HL-60/S4 treated with retinoic acid at 250 ng/mL for 4 days and 3 days (cell line): ENCODE data around the gene GXYLT2.

Experiments
- in situ Hi-C: fragments of 300-500 bp; cut with MboI; formaldehyde crosslinking; loops from 2 replicates; pipeline ENCODE4 v1.7.0; 2022; ENCODE audit warnings: low sequenced_read_pairs

The GXYLT2 gene

DNA sequence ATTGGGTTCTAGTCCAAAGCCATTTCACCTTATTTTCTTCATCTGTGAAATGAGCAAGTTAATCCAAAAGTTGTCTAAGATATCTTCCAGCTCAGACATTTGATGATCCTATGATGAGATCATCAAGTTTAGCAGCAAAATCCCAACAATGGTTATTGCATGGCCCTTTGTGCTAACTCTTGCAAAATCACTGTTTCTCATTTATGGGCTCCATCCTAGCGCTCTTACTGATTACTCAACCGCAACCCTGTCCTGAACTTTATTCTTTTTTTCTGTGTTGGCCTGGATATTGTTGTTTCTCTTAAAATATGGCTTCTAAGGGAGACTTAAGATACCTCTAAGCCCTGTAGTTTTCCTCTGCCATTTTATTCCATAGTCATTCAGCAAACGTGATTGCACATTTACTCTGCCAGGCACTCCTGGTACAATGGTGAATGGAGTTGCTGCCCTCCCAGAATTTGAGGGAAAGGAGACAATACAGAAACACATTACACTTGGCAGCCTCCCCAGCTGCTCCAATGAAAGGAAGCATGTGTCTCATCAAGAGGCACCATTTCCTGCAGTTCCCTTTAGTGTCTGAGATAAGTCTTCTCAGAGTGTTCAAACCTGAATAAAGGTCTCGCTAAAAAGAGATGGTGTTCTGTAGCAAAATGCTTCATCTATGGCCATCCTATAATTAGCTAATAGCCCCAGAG lies 4.4 kb downstream of the GXYLT2 start:
- in situ Hi-C loops = no loop called here

DNA sequence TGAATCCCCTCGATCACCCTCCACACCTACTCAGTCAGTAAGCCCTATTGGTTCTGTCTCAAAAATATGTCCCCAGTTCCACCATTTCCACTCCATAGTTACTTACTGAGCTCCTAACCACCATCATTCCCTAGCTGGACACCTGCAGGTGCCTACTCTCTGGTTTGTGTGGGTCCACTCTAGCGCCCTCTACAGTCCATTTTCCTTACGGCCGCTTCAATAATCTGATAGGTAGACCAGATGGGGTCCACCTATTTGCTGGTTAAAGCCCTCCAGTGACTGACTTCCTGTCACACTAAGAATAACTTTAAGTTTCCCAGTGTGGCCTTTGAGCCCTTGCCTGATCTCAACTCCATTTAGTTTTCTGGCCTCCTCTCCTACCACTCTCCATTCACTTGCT lies 5.0 kb downstream of the GXYLT2 start:
- in situ Hi-C loops = no loop called here

DNA sequence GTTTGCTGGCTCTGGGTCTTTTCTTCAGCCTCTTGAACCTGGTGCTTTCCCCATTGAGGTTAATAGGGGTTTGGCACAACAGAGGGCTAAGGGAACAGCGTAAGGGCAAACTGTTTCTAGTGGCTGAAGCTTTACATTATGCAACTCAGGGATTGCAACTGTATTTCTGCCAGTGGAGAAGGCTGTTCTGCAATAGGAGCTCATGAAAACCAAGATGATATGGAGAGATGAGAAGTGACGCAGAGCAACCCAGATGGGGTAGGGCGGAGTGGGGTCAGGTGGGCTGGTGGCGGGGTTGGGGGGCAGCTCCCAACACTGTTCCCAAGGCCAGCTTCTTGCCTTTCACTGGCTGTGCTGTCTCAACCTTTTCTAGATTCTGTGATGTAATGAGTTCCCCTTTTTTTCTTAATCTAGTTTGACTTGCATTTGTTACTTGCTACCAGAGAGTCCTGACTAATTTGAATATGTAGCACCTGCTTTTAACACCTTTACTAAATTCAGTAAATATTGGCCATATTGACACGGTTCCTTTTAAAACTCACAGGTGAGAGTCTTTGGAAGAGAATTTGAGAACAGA lies 7.2 kb downstream of the GXYLT2 start:
- in situ Hi-C loops = no loop called here

DNA sequence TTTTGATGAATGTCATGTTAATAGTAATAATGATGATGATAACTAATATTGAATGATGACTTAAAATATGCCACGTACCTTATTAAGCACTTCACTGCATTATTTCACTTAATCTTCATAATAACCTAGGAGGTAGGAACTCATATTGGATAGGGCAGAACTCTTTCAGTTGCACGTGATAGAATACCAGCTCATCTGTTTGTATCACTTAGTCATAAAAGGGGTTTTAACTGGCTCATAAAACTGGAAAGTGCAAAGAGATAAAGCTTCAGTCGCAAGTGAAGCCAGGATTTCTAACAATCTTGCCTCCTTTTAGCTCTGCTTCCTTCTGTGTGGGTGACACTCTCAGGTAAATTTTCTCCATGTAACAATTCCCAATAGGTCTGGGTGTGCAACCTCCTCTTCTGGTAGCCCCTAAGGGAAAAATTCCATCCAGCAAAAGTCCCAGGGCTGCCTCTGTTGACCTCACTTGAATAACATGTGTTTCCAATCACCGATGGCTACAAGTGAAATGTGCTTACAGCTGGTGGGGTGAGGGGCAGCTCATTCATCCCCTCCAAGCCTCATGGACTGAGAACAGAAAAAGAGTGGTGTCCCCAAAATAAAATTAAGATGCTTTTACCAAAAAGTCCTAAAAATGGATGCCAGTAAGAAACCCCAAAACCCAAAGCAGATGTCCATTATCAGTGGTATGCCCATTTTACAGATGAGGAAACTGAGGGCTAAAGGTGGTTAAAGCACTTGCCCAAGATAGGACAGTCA lies 9.3 kb downstream of the GXYLT2 start:
- in situ Hi-C loops = no loop called here

DNA sequence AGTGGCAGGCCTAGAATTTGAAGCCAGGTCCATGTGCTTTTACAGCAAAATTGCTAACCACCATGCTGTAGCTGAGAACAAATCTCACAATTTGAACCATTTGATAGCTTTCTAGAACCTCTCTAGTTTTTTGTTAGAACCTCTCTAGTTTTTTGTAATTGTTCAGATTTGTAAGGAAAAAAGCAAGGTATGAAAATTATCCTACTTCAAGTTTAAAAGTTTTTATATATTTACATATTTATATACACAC lies 9.8 kb downstream of the GXYLT2 start:
- in situ Hi-C loops = no loop called here

DNA sequence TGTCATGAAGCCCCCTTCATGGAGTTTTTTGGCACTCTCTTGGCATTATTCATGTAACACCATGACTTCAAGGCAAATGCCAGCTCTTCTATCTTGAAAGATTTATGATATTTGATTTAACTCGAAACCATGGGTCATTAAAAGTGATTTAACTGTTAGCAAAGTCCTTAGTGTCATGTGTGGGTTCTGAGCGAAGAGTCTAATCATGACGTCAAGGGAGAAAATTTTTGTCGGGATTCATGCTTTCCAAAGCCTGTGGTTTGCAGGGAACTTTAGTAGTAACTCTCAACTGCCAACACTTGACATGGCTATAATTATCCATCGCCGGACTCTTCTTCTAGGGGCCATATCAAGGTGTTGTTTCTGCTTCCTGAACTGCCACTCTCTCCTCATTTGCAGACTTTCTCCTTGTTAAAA lies 11.5 kb downstream of the GXYLT2 start:
- in situ Hi-C loops = no loop called here

DNA sequence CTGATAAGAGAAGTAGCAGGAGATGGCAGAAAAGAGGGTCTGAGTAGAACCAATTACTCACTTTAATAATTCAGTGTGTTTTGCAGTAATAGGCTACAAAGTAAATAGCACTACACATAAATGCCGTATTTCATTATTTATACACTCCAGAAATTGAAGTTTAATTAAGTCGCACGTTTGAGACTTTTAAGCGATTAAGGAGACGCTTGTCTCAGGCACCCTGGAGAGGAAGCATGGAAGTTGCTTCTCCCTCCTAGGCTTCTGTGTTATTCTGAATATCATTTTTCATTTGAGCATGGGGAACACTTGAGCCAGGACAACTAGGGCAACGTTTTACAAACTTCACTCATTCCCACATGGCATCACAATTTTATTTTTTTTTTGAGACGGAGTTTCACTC lies 12.2 kb downstream of the GXYLT2 start:
- in situ Hi-C loops = no loop called here

DNA sequence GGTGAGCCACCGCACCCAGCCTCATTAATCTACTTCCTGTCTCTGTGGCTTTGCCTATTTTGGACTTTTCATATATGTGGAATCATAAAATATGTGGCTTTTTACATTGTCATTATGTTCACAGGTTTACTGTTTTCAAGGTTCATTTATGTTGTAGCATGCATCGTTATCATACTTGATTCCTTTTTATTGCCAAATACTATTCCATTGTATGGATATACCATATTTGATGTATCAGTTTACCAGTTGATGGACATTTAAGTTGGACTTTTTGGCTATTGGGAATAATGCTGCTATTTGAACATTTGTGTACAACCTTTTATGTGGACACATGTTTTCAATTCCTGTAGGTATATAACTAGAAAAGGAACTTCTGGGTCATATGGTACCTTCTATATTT lies 14.0 kb downstream of the GXYLT2 start:
- in situ Hi-C loops = no loop called here

DNA sequence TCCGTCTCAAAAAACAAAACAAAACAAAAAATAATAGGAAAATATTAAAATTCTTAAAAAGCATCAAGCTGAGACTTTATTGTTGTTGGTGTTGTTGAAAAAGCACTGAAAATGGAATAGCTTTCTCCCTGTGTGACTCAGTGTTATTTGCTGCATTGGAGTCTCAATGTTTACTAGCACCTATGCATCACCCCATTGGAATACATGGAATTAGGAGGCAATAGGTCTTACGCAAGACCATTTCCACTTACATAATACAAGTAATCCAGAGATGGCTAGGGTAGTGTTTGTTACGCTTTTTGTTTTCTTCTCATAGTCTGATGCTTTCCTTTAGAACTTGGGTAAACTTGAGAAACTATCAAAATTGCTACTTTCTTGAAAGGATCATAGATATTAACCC lies 15.2 kb downstream of the GXYLT2 start:
- in situ Hi-C loops = no loop called here

DNA sequence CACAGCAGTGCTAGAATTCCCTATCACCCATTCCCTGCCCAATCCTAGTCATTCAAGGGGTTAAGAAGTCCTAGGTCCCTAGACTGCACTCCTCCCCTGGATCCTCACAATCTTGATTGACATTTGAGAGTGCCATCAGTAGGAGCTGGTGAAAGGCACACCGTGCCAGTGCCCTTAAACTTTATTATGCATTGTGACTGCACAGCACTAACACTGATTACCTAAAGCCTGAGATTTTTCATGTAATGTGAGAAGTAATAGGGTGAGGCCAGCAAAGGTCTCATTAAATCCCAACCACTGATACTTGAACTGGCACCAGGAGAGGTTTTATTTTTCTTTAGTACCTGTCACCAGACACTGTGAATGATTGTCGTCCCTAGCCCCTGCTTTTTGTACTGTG lies 16.3 kb downstream of the GXYLT2 start:
- in situ Hi-C loops = no loop called here

DNA sequence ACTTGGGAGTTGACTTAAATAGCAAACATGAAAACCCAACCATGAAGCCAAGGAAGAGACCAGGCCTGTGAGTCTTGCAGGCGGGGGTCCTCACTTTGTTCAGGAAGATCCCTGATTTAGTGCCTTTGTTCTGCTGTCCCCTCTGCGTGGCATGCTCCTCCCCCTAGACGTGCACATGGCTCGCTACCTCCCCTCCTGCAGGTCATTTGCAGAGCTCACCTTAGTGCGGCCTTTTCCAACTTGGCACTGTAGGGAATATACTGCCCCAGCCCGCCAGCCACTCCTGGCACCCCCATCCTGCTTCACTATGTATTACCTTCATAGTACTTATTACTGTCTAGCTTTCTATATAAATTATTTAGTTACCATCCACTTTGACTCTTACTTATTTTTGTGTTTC lies 18.3 kb downstream of the GXYLT2 start:
- in situ Hi-C loops = no loop called here

DNA sequence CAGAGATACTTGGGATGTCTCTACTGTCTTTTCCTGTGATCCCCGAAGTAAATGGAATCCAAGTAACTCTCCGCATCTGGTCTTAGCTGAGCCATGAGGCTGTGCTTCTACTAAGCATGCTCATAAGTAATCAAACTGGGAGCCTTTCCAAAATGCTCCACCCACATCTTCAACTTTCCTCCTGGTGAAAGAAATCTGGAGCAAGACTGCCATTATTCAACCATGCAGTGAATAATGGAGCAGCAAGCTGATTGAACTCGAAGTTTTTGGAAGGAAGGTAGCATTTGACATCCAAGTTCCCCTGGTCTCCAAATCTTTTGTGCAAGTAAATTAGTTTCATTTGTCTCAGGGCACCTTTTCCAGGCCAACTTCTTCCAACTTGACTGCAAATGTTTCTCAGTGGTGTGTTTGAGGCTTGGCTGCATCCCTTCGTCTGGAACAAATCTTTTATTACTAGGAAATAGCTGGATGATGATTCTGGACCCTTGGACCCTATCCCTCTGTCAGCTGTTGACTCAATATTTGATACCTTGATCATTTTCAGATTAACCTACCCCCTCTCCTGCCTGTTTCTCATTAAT lies 19.4 kb downstream of the GXYLT2 start:
- in situ Hi-C loops = no loop called here

DNA sequence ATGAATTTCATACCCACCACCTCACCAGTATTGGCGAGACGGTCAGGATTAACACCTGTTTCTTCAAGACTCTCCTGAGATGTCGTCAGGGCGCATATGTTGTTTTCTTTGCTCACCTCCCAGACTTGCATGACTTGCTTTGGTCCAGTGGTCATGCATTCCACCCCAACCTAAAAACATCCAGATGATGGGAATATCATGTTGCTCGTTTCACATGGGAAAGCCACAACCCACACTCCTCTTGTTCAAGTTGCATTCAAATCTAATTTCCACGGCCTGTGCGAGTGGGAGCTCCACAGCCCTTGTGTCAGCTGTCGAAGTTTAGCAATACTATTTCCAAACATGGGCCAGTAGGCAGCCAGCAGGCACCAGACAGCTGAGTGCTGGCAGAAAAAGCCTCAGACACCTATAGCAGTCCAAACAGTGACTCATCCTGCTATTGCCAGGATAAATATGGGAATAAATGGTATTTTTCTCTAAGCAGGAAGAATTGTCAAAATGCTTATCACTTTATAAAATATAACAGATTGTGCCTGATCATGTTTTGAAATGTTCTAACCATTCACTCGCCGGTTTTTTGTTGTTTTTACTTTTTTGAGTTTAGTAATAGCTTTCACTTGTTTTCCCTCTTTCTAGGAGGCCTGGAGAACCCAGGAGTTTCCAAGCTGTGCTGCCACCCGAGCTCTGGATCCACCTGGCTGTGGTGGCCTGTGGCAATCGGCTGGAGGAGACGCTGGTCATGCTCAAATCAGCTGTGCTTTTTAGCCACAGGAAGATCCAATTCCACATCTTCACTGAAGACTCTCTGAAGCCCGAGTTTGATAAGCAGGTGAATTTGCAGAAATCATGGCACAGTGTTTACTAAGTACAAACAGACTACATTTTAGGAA lies 20.1 kb downstream of the GXYLT2 start:
- in situ Hi-C loops = no loop called here

DNA sequence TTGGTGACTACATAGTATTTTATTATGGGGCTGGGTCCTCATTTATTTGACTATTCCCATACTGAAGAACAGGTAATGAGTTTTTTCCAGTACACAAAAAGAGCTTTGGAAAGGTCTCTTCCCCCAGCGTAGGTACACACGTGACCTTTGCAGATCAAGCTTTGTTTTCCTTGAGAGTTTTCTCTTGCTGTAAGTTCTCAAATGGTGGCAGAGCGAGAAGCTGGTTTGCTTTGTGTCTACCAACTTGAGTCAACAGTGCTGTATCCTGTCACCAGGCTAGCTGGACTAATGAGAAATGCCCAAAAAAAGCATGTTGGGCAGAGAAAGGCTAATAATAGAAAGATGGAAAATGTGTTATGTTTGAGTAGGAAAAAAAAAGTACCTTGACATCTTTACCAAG lies 21.7 kb downstream of the GXYLT2 start:
- in situ Hi-C loops = no loop called here

DNA sequence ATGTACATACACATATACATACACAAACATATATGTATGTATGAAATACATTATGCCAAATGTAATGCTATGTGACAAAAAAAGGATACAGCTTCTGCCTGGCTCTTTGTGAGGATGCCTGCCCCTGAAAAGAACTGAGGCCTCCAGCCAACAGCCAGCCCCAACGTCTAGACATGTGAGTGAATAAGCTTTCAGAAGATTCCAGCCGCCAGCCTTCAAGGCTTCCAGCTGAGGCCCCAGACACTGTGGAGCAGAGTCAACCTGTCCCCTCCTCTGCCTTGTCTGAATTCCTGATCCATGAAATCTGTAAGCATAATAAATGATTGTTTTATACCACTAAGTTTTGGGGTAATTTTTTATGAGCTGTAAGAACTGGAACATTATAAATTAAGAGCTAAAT lies 24.7 kb downstream of the GXYLT2 start:
- in situ Hi-C loops = no loop called here

DNA sequence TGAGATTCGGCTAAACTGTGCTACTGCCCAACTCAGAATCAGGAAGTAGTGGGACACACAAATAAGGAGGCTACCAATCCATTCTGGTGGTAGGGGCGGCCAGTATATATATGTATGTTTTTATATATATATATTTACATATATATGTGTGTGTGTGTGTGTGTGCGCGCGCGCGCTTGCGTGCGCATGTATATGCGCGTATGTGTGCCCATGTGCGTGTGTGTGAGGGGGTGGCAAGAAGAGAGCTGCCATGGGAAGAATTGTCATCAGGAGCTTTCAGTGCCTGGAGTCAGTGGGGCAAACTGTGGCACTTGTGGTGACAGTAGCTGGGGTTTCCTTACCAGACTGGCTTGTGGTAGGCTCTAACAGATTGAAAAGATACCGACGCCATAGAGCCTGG lies 26.5 kb downstream of the GXYLT2 start:
- in situ Hi-C loops = no loop called here

DNA sequence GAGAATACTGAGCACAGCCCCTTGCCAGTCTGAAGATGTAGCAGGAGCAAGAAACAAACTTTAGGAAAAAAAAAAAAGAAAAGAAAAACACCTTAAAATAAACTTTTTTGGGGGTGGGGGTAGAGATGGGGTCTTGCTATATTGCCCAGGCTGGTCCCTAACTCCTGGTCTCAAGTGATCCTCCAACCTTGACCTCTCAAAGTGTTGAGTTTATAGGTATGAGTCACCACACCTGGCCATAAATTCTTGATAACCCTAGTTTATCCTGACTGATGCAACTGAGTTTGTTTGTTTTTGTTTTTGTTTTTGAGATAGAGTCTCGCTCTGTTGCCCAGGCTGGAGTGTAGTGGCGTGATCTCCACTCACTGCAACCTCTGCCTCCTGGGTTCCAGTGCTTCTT lies 28.4 kb downstream of the GXYLT2 start:
- in situ Hi-C loops = no loop called here

DNA sequence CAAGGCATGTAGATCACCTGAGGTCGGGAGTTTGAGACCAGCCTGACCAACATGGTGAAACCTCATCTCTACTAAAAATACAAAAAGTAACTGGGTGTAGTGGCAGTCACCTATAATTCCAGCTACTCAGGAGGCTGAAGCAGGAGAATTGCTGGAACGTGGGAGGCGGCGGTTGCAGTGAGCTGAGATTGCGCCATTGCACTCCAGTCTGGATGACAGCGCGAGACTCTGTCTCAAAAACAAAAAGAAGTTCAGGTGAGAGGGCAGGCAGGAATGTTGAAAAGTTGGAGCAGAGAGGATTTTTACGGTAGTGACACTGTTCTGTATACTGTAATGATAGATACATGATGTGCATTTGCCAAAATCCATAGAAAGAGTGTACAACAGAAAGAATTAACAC lies 31.7 kb downstream of the GXYLT2 start:
- in situ Hi-C loops = no loop called here

DNA sequence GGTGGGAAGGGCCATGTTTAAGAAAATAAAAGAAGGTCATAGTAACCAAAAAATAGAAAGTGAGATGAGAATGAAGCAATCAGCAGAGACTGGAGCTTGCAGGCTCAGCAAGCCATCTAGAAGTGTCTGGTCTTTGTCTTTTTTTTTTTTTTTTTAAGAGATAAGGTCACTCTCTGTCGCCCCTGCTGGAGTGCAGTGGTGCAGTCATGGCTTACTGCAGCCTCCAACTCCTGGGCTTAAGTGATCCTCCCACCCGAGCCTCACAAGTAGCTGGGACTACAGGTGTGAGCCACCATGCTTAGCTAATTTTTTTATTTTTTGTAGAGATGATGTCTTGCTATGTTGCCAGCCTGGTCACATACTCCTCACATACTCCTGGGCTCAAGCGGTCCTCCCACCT lies 36.2 kb downstream of the GXYLT2 start:
- in situ Hi-C loops = no loop called here

DNA sequence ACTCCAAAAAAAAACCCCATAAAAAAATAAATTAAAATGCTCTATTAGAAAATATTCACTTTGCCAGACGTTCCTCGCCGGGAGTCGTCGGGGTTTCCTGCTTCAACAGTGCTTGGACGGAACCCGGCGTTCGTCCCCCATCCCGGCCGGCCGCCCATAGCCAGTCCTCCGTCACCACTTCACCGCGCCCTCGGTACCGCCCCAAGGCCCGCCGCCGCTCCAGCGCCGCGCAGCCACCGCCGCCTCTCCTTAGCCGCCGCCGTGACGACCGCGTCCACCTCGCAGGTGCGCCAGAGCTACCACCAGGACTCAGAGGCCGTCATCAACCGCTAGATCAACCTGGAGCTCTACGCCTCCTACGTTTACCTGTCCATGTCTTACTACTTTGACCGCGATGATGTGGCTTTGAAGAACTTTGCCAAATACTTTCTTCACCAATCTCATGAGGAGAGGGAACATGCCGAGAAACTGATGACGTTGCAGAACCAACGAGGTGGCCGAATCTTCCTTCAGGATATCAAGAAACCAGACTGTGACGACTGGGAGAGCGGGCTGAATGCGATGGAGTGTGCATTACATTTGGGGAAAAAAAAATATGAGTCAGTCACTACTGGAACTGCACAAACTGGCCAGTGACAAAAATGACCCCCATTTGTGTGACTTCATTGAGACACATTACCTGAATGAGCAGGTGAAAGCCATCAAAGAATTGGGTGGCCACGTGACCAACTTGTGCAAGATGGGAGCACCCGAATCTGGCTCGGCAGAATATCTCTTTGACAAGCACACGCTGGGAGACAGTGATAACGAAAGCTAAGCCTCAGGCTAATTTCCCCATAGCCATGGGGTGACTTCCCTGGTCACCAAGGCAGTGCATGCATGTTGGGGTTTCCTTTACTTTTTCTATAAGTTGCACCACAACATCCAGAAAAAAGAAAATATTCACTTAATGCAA lies 41.2 kb downstream of the GXYLT2 start:
- in situ Hi-C loops = loop anchor here (25.0 kb wide), 1 partner anchor 133 kb away; the partner anchor contains the start of gene EBLN2
